NOMO-1 treated with dmso at 0.1 percent for 144 hours (cell line): ENCODE measurements around the gene CACNA2D1.

Source experiments
- DNase-seq: peaks from one replicate; lab custom pipeline; 2025; ENCODE audit not compliant: unreplicated experiment; lab: John Stamatoyannopoulos, UW

Gene CACNA2D1

DNA sequence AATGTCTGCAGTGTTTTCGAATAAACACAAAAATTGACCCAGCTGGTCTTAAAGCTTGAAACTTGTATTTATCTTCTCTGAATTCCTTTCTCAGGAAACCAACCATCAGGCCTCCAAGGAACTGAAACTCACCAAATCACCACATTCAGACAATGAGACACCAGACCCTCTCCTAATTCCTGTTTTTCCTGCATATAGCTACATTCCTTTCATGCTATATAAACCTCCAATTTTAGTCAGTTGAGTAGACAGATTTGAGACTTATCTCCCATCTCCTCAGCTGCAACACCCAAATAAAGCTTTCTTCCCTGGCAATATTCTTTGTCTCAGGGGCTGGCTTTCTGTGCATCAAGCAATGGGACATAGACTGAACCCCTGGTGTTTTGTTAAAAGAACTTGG lies 317.0 kb downstream of the CACNA2D1 start:
- DNase-seq = no peak

DNA sequence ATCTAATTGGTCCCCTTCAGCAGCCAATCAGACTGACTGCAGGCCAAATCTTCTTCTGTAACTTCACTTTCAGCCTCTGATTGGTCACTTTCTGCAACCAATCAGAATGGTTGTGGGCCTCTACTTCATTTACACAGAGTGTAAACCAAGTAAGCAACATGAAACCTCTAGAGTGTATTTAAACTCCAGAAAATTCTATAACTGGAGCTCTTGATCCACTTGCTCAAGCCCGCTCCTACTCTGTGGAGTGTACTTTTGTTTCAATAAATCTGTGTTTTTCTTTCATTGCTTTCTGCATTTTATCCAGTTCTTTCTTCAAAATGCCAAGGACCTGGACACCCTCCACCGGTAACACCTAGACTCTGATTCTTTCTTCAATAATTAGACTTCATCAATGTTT lies 319.1 kb downstream of the CACNA2D1 start:
- no peak for DNase-seq

DNA sequence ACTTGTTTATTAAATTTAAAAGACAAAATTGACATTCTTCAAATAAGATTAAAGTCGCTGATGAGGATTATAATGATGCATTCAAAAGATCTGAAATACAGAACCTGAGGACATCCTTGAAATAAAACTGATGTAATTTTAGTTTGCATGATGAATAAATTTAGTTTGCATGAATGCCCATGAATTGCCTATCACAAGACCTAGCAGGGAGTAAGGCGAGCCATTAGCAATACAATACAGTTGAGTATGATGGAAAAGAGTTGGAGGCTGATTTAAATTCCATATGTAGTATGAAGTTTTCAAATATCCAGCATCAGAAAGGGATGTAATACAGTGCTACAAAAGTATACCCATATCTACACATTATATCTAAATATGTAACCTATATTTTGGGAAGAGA lies 321.3 kb downstream of the CACNA2D1 start:
- DNase-seq = no peak

DNA sequence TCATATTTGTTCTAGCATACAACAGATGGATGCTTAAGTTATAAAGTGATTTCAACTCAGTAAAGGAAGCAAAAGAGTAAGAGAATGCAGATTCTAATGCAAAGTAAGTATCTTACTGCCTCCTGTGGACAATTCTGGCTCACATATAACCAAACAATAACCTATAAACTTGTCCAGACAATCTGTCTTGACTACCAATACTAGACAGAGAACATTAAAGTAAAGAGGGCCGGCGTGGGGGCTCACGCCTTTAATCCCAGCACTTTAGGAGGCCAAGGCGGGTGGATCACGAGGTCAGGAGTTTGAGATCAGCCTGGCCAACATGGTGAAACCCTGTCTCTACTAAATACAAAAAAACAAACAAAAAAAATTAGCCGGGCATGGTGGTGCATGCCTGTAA lies 329.3 kb downstream of the CACNA2D1 start:
- no peak for DNase-seq

DNA sequence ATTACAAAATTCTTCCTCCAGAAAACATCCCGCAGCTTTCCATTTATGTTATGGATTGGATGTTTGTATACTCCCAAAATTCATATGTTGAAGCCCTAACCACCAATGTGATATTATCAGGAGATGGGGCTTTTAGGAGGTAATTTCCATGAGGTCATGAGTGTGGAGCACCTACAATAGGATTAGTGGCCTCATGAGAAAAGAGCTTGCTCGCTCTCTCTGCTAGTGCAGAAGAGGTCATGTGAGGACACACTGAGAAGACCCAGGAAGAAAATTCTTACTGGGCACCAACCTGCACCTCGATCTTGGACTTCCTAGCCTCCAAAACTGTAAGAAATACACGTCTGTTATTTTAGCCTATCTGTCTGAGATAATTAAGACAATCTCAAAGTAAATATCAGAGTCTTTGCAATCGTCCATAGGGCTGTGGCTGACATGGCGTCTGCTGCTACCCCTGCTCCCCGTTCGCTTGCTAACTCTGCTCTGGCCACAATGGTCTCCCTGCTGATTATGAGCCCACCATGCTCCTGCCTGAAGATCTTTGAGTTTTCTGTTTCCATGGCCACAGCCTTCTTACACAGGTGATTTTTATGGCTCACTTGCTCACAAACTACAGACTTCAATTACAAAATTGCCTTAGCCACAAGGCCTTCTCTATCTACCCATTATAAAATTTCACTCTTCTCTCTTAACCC lies 333.3 kb downstream of the CACNA2D1 start:
- no peak for DNase-seq

GRCh38 chr7:82109288-82109687 lies 334.3 kb downstream of the CACNA2D1 start:
- no peak for DNase-seq

DNA sequence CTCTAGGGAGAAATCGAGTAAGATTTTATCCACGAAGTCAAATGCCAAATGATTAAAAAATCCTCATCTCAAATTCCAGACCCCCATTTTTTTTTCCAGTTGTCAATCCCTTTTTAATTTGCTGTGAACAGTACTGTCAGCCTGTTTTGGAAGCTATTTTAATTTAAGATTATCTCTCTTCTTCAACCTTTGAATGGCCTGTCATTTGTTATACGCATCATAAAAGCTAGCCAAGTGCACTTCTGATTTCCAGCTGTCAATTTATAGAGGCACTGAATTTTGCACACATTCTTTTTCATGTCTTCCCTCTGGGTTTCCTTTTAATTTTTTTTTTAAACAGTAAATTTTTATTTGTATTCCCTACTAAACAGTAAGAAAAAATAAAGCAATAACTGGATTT lies 337.4 kb downstream of the CACNA2D1 start:
- no peak for DNase-seq

GRCh38 chr7:82105463-82105862 lies 338.1 kb downstream of the CACNA2D1 start:
- DNase-seq = no peak

DNA sequence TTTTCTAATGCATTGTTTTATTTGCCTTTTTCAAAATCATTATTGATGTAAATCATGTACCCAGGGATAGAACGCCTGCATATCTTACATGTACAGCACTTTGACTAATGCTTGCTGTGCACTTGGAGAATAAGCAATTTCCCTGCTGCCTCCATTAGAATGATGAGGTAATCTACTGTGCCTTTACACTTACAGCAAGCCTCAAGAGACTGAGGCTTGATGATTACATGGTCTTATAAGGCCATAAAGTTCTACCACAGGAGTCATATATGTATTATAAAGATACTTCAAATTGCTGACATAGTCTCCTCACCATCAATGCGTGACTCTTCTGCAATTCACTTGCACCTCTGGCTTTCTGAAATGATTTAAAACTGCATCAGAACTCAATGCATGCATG lies 345.2 kb downstream of the CACNA2D1 start:
- no peak for DNase-seq

- no peak for DNase-seq
These were observed 352.4 kb downstream of the CACNA2D1 start for GRCh38 chr7:82091126-82091684.

DNA sequence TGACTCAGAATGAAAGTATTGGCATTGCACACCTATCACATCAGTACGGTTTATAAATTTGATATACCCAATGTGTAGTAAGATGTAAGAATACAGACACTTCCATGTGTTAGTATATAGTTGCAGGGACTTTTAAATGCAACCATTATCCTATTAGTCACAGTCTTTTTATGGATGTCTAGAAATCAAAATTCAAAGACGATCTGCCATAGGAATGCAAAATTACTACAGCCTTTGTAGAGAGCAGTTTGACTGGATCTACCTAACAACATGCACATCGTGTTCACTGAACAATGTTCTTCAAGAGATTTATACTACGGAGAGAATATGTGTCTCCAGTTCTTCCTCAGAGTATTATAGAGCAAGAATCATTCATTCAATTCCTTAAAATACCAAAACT lies 356.5 kb downstream of the CACNA2D1 start:
- no peak for DNase-seq

DNA sequence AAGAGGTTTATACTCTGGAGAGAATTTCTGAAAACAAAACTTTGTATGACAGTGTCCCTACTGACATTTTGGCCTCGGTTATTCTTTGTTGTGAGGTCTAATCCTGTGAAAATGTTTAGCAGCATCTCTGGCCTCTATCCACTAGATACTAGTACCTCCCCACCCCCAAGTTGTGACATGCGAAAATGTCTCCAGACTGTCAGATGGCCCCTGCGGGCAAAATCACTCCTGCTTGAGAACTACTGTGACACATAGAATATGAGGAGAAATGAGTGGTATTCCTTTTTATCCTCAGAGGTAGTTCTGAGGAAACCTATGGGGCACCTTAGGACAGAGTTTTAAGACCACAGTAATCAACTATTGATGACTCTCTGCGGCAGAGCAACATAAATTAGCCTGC lies 358.5 kb downstream of the CACNA2D1 start:
- no peak for DNase-seq

- DNase-seq = no peak
These were observed 361.8 kb downstream of the CACNA2D1 start for GRCh38 chr7:82081644-82082224.

GRCh38 chr7:82080254-82080927 lies 363.2 kb downstream of the CACNA2D1 start:
- no peak for DNase-seq

GRCh38 chr7:82079527-82079926 lies 364.1 kb downstream of the CACNA2D1 start:
- no peak for DNase-seq

- DNase-seq = no peak
These were observed 364.8 kb downstream of the CACNA2D1 start for GRCh38 chr7:82078807-82079206.

DNA sequence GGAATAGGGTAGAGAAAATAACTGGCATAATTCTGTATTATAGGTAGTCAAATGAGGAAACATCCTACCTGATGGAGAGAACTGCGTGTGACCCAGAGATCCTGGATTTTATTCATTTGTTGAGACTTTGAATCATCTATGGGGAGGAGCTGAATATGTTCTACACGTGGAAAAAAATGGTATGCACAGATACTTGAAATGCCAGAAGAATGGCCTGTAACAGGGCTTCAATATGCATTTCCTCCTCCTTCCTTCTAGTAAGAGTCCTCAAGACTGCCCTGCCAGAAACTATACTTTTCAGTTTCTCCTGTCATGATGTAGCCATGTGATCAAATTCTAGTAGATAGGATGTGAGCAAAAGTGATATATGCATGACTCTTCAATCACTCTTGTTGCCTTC lies 372.1 kb downstream of the CACNA2D1 start:
- DNase-seq = no peak

DNA sequence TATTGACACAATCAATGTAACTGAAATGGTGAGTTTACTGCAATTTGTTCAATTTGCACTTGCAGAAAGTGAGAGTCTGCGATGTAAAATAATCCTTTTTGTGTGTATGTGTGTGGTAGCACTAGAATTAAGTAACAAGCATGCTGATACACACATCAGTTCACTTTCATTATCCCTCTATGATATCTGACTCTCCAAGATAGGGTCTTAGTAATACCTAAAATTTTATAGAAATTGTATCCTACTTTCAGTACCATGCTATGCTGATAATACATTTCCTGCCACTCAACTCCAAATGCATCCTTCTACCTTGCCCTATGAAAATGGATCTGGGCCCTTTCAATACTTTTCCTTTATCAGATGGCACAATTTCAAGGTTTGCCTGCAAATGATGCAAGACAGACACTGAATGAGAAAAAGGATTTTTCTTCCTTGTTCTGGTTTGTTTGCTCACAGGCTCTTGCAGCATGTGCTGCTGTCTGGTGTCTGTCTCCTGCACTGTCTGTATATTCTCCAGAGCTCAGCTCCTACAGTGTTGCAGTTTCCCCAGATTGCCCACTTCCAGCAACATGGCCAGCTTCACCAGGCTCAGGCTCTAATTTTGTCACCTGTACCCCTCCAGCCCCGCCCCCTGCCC lies 375.8 kb downstream of the CACNA2D1 start:
- DNase-seq = no peak

GRCh38 chr7:82057476-82057875 lies 386.1 kb downstream of the CACNA2D1 start:
- no peak for DNase-seq

- DNase-seq = no peak
These were observed 387.3 kb downstream of the CACNA2D1 start for GRCh38 chr7:82056282-82056681.

DNA sequence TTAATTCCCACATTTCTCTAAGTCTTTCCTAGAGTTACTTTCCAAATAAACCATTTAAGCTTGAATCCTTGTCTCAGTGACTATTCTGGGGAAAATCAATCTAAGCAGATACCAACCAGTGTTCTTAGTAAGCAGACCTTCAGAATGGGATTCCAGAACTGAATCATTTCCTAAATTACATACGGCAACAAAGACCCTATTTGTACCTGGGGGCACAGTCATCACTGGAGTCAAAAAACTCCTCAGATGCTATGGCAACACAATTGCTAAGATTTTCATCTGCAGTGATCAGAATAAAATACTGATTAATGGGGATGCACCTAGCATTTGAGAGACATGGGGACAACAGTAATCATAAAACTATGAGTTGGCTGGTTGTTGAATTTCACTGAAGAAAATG lies 389.0 kb downstream of the CACNA2D1 start:
- no peak for DNase-seq
